GM18526 (cell line): ENCODE results near the gene SDF2.

Experiments
- POLR2A ChIP-seq: IDR thresholded peaks from 3 replicates; pipeline ENCODE4 v1.6.1; 2011; ENCODE audit not compliant: insufficient read length; ENCODE audit errors: extremely low read depth

Gene SDF2

DNA sequence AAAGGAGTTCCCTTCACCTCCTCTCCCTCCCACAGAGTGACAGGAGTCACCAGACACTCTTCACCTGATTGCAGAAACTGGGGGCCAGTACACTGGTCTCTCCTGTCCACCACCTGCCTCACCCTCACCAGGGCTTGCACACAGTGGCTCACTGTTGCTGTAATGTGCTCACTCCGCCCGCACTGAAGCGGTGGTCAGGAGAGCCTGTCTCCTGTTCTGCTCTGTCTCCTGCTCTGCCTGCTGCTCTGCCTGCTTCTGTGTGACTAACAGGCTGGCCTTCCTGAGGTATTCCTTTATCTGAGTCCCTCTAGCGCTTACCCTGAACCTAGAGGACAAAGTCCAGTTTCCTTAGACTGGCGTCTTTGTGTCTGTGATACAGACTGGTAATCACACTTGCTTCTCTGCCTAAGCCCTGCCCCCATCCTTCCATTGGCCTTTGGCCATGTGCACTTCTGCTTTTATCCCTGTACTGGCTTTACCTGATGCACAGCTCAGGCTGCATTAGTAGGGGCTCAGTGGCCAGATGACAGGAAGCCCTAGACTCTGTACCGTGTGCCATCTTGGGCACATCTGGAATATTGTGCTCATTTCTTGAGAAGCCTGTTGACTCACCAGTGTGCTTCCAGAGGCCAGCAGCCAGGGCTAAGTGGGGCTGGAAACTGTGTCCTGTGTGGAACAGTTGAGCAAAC is 36.7 kb upstream of the SDF2 start:
- no peak for TF ChIP-seq POLR2A

DNA sequence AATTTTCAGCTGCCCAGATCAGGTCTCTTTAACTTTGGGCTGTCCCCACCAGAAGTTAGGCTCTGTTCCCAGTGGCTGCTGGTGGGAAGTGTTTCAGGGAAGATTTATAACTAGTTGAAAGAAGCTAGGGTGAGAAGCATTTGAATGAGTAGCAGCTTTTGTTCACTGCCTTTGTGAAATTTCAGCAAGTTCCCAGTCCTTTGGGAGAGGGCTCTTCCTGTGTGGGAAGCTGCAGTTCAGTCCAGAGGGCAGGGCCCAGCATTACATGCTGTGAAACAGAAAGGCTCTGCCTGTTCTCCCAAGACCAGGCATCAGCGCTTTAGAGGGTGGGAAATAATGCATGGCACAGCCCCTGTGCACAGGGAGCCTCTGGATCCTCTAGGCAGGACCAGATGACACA is 32.2 kb upstream of the SDF2 start:
- no peak for TF ChIP-seq POLR2A

DNA sequence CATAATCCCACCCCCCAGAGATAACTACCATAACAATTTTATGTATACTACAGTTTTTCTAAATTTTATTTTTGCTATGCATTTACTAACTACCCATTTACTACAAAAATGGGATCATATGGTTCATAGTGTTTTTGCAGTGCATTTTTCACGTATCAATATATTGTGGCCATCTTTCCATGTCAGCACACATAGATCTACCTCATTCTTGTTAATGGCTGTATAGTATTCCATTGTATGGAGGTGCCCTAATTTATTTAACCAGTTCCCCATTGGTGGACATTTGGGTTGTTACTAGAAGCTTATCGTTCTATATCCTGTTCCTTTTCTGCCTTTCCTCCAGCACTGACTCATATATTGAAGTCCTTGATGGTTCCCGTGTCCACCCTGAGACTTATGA is 27.3 kb upstream of the SDF2 start:
- TF ChIP-seq POLR2A, result no peak

DNA sequence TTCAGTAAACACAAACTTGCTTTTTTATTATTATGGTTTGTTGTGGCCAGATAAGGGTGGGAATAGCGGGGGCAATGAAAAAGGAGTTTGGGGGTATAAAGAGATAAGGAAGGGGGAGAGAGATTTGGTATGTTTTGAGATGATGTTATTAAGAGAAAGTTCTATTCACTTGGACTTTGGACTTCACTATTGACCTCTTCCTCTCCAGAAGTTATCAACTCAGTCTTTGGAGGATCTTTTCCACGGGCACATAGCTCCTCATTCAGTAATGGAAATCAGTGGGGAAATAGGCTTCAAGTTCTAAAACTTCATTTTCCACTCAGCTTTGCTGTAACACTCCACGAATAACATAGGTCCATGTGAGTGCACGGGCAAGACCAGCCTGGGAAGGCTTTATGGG is 26.8 kb upstream of the SDF2 start:
- no peak for TF ChIP-seq POLR2A

DNA sequence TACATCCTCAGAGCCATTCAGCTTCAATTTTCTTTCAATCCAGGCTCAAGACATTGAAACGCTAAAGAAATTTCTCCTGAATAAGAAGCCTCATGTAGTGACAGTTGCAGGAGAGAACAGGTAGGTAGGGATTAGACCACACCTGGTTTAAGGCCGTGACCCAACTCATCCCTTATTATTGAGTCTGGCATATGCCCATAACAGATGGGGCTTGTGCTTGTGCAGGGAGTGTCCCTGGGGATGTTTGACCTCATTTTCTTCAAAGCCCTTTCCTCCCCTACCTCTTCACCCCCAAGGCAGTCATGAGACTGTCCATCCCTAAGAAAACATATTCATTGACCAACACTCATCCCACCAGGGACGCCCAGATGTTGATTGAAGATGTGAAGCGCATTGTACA is 24.6 kb upstream of the SDF2 start:
- no peak for TF ChIP-seq POLR2A

DNA sequence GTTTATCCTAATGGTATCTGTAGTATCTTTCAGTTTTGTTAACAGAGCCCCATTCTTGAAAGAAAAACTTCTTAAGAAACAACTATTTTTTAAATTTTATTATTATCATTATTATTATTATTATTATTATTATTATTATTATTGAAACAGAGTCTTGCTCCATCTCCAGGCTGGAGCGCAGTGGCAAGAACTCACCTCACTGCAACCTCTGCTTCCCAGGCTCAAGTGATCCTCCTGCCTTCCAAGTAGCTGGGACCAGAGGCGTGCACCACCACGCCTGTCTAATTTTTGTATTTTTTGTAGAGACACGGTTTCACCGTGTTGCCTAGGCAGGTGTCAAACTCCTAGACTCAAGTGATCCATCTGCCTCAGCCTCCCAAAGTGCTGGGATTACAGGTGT is 23.7 kb upstream of the SDF2 start:
- TF ChIP-seq POLR2A, result no peak

DNA sequence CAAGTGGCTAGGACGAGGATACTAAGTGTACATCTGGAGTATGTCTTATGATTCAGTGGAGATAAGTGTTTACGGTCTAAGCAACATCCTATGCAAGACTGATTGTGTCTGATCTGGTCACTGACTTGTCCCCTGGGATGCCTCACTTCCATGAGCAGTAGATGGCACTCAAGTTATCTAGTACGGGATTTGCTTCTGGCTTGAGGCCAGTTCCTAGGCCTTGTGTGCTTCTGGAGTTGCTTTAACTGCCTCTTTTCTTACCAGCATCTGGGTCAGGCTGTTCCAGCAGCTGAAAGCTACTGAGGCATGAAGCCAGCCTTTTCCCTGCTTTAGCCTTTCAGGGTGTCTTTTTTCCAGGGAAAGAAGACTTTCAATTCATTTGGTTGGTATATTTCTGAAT is 23.3 kb upstream of the SDF2 start:
- TF ChIP-seq POLR2A, result no peak

DNA sequence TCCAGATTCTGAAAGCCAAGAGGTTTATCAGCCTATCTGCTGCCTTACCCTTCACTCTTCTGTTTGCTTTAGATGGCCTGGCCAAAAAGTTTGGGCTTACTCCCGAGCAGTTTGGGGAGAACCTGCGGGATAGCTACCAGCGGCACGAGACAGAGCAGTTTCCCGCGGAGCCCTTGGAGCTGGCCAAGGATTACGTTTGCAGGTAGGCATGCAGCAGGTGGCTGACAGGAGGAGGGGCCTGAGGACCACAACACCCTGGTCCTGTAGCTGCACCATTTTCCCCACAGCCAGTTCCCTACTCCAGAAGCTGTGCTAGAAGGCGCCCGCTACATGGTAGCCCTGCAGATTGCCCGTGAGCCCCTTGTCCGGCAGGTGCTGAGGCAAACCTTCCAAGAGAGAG is 20.9 kb upstream of the SDF2 start:
- TF ChIP-seq POLR2A, result no peak

DNA sequence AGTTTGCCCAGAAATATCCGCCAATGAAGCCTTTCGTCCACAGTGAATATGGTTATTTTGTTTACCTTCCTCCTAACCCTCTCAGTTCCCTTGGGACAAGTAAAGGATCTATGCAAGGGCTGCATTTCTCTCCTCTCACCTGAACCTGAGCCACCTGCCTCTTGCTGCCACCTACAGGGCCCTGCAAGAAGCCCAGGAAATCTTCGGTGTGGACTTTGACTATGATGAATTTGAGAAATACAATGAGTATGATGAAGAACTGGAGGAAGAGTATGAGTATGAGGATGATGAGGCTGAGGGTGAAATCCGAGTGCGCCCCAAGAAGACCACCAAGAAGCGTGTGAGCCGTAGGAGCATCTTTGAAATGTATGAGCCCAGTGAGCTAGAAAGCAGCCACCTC is 14.3 kb upstream of the SDF2 start:
- TF ChIP-seq POLR2A, result no peak

DNA sequence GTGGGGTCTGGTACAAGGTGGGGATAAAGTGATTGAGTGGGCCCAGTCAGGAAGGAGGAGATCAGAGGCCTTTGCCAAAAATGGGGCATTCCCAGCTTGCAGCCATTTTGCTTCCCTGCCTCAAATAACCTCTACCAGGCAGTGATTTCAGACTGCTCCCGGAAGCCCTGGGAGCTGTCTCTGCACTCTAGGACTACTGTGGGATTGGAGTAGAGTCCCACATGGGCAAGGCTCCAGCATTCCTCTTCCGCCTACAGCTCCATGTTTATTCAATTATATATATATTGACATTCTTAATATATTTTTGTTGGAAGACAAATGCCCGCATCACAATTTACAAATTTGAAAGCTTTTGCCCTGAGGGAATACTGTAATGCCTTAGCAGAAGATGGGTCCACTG is 13.8 kb upstream of the SDF2 start:
- no peak for TF ChIP-seq POLR2A

DNA sequence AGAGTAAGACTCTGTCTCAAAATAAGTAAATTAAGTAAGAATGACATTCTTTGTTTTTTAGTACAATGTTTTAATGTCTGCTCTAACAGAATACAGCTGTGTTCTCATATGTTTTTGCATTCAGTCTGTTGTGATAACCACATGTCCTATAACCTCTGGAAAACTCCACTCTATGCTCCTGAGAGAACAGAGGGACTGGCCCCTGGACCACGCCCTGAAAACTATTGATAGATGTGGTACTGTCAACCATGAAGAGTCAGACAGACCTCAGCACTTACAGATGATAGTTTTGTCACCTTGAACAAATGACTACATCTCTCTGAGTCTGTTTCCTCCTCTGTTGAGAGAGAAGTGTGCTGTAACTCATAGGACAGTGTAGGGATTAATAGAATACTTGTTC is 8.2 kb upstream of the SDF2 start:
- no peak for TF ChIP-seq POLR2A

DNA sequence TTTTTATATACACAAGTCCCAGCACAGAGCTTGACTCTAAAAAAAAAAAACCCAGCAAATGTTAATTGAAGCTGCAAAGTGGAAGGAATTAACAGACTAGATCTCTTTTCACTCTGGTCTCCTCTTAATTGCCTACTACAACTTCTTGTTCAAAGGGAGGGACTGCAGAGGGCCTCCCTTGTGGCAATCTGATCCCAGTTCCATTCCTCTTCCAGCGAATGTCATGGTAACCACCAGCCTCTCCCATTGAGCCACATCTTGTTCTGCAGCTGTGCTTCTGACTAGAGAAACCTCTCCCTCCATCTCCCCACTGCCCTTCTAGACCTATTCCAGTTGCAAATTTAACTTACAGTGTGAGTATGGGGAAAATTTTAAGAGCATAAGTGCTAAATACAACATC is 6.2 kb upstream of the SDF2 start:
- TF ChIP-seq POLR2A, result no peak

DNA sequence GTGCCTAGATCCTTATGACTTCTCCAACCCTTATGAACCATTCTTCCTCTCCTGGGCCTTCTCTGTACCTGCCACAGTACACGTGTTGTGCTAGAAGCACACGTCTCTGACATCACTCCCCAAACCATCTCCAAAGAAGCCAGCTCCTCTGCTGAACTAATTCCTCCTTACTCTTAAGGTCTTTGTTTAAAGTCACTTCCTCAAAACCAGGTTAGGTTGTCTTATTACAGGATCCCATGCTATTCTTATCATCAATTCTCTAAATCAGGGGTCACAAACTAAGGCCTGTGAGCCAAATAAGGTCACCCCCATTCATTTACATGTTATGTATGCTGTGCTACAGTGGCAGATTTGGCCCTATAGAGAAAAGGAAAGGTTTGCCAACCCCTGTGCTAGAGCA is 4.3 kb upstream of the SDF2 start:
- no peak for TF ChIP-seq POLR2A

DNA sequence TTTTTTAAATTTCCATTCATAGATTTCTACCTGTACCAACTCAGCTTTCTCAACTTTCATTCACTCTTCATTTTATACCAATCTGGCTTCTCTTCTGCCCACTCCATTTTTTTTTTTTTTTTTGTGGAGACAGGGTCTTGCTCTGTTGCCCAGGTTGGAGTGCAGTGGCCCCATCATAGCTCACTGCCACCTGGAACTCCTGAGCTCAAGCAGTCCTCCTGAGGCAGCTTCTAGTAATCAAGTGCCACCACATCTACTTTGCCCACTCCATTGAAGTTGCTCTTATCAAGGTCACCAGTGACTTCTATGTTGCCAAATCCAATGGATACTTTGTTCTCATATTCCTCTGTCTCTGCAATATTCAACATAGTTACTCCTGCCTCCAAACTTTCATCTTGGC is 2.0 kb upstream of the SDF2 start:
- TF ChIP-seq POLR2A, result no peak

DNA sequence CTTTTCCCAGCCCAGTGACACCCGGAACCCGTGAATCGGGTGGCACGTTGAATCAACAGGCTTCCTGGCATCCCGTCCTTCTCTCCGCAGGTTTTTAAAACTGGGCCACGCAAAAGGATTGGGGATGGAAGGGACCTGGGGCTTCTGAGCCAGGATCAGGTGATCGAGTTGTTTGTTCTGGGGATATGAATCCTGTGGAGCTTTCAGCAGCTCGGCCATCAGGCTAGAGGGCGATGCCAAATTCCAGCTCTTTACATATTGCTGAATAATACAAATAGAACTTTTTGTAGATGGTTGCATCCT is 772 bp upstream of the SDF2 start:
- no peak for TF ChIP-seq POLR2A

DNA sequence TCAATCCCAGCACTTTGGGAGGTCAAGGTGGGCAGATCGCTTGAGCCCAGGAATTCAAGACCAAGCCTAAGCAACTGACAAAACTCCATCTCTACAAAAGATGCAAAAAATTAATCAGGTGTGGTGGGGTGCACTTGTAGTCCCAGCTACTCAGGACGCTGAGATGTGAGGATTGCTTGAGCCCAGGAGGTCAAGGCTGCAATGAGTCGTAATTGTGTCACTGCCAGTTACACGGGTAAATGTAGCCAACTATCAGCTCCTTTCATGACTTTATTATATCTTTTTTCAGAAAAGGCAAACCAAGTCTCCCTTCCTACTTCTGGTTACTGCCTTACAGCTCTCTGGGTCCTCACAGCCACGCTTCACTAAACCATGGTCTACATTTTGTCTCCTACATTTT is 4.0 kb downstream of the SDF2 start:
- TF ChIP-seq POLR2A, result no peak

DNA sequence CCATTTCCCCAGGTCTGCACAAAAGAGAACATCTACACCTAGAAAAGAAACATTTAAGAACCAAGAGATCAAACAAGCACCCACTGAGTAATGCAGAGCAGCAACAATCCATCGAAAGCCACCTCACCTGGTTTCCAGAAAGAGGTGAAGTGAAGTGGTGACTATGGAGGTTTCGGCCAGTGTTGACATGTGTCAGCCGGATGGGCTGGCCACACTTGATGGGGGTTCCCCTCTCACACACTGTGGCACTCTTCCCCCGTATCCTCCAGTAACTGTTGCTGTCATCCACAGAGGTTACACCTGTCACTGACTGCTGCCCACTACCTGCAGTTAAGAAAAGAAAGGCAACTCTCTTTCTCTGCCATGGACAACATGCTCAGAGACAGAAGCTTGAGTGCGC is 6.5 kb downstream of the SDF2 start:
- no peak for TF ChIP-seq POLR2A

DNA sequence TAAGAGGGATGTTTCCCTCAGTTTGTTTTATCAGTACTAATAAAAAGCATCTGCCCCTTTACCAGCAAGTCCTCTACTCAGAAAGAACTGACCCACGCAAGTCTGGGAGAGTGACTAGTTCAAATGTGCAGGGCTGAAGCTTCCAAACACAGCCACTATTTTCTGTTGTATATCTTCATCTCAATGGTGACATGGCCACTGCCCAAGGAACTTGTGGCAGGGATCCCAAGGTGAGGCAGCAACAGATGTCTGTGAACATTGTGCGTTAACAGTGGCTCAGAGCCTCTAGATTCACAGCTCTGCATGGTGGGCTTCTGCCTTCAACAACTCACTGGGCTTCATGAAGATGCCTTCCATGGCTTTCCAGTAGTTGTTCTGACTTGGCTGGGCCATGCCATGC is 13.0 kb downstream of the SDF2 start:
- TF ChIP-seq POLR2A, result no peak
